Measurements from ENCODE around the gene URM1. TPM values are rescaled to one million over a fixed set of nuclear protein-coding genes. Genes with fewer than 3 reads are reported as not detected.

Gene URM1
- total RNA-seq, 1 experiment from 2014 or later: 46.6 TPM

DNA sequence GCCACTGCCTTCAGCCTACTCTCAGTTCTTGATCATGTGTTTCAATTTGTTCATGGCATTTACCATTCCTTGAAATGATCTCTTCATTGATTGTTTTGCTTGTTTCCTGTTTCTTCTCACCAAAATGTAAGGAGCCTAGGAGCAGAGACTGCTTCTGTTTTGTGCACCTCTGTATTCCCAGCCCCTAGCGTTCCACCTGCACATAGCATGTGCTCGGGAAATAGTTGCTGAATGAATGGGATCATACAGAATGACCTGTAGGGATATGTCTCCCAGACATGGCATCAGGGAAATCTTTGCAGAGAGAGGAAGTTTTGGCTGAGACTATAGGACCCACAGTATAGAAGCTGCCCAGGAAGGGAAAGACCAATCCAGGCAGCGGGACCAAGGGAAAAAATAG lies 43.3 kb downstream of the URM1 start:
- peaks cover 5% of the 10 kb centered on the region for H3K23me2 ChIP-seq (ENCODE audit: insufficient read length, low read depth, low read length, poor library complexity, severe bottlenecking)
- H2BK120ac ChIP-seq (ENCODE audit: low read depth, low read length, poor library complexity, severe bottlenecking): no peak overlapping the region
- no peak overlapping the region for H3K4ac ChIP-seq (ENCODE audit: low read depth, low read length)
- TF ChIP-seq, protein P1, sequence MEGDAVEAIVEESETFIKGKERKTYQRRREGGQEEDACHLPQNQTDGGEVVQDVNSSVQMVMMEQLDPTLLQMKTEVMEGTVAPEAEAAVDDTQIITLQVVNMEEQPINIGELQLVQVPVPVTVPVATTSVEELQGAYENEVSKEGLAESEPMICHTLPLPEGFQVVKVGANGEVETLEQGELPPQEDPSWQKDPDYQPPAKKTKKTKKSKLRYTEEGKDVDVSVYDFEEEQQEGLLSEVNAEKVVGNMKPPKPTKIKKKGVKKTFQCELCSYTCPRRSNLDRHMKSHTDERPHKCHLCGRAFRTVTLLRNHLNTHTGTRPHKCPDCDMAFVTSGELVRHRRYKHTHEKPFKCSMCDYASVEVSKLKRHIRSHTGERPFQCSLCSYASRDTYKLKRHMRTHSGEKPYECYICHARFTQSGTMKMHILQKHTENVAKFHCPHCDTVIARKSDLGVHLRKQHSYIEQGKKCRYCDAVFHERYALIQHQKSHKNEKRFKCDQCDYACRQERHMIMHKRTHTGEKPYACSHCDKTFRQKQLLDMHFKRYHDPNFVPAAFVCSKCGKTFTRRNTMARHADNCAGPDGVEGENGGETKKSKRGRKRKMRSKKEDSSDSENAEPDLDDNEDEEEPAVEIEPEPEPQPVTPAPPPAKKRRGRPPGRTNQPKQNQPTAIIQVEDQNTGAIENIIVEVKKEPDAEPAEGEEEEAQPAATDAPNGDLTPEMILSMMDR (conservative IDR thresholded peaks at IDR 0.05): peak; percentile 54
- DNase-seq: no peak
- H4K5ac ChIP-seq (ENCODE audit: insufficient read length, low read depth, low read length): no peak overlapping the region
- H3K9me3 ChIP-seq (ENCODE audit: control insufficient read depth, low read depth, low read length): no peaks in the 10 kb centered on the region
- no peak overlapping the region for H3K23ac ChIP-seq (ENCODE audit: insufficient read length, low read depth, low read length)
- no peak overlapping the region for H2BK12ac ChIP-seq (ENCODE audit: insufficient read length, low read depth, low read length)
- H3K9me3 Mint-ChIP-seq: peaks cover 0 to 6% of the 10 kb centered on the region in 2 experiments; a peak in 3 of 5 replicates
- no peak overlapping the region for H3K56ac ChIP-seq (ENCODE audit: insufficient read length, low read depth, low read length)
- no peaks in the 10 kb centered on the region for H3K79me2 ChIP-seq (ENCODE audit: insufficient read depth, low read length)
- no peak overlapping the region for H3K18ac ChIP-seq (ENCODE audit: insufficient read length, low read depth, low read length)
- H2BK5ac ChIP-seq (ENCODE audit: insufficient read length, low read length): no peak overlapping the region
- no peak overlapping the region for H3K14ac ChIP-seq (ENCODE audit: insufficient read depth, low read length)
- no peak overlapping the region for H3K9ac ChIP-seq (ENCODE audit: extremely low read depth, insufficient read length, low read length)
- H4K91ac ChIP-seq (ENCODE audit: insufficient read length, low read depth, low read length): no peak overlapping the region
- H3K27me3 Mint-ChIP-seq (ENCODE audit: low read depth): peaks cover 99% of the 10 kb centered on the region
- no peak overlapping the region for H2AFZ ChIP-seq (ENCODE audit: low read length)
- H3K4me1 Mint-ChIP-seq: peaks cover 31 to 36% of the 10 kb centered on the region in 2 experiments
- H3K4me2 ChIP-seq (ENCODE audit: insufficient read depth, insufficient read length, low read length): no peak overlapping the region
- no peak overlapping the region for H4K8ac ChIP-seq (replicated peaks; ENCODE audit: insufficient read length, low read depth, low read length)
- no peaks in the 10 kb centered on the region for H3K36me3 Mint-ChIP-seq (ENCODE audit: insufficient read depth in 1 of 3, low read depth in 3 of 3)
- H3K27me3 ChIP-seq (ENCODE audit: insufficient read depth, low read length): peaks cover 31% of the 10 kb centered on the region; the same call in 1 of the 2 replicates
- no peak overlapping the region for H2BK15ac ChIP-seq (ENCODE audit: low read depth, low read length)
- no peaks in the 10 kb centered on the region for H3K79me1 ChIP-seq (ENCODE audit: insufficient read depth, low read depth, low read length, poor library complexity, severe bottlenecking)
- no peak overlapping the region for H3K27ac ChIP-seq (ENCODE audit: insufficient read length, low read depth, low read length)
- H3K4me1 ChIP-seq (ENCODE audit: insufficient read depth, low read length): peaks cover 3% of the 10 kb centered on the region
- no peaks in the 10 kb centered on the region for H4K20me1 ChIP-seq (ENCODE audit: control insufficient read depth, insufficient read depth, insufficient read length)
- no peak overlapping the region for H3K27ac Mint-ChIP-seq
- no peak overlapping the region for H2AK5ac ChIP-seq (ENCODE audit: insufficient read length, low read length)
- H3K4me3 Mint-ChIP-seq: no peak overlapping the region
- WGBS (ENCODE audit: extremely low coverage, insufficient read length, low lambda C conversion rate): no CpG with 5 or more reads among the region's 3 CpGs
- H2BK20ac ChIP-seq (ENCODE audit: low read depth, low read length, poor library complexity, severe bottlenecking): no peak overlapping the region
- H3T11ph ChIP-seq (ENCODE audit: low read length): no peak overlapping the region

Data from H9 (cell line).